Effector memory CD8-positive, alpha-beta T cell (primary cell): ENCODE results near the gene SLAMF6.
A peak's percentile ranks its signal among the peaks of the same experiment; 100 is the strongest.
"Not testable (repeated sequence)": the region's sequence is repeated elsewhere in the genome, so short reads cannot be mapped to it uniquely, and the experiment has no call there.

Source experiments
- ATAC-seq: fragments of 150-1000 bp; cut with Tn5 transposase; replicated peaks from 2 replicates; pipeline ENCODE4 v1.10.0; 2021; ENCODE audit warnings: mild to moderate bottlenecking, moderate library complexity
- DNase-seq, 3 experiments: peaks; one replicate each; pipeline ENCODE4 v3.0.0; 2021
- H3K27ac Mint-ChIP-seq, 2 donors: one replicate each; pipeline ENCODE4 v1.8.0; 2022; ENCODE audit warnings: mild to moderate bottlenecking in 2 of 2, mixed read lengths in 2 of 2, moderate library complexity in 2 of 2
- H3K27me3 Mint-ChIP-seq, 2 donors: one replicate each; pipeline ENCODE4 v1.8.0; 2022; ENCODE audit warnings: mixed read lengths in 2 of 2
- H3K36me3 Mint-ChIP-seq: one replicate; pipeline ENCODE4 v1.8.0; 2022; ENCODE audit warnings: mild to moderate bottlenecking, moderate library complexity, mixed read lengths; ENCODE audit not compliant: insufficient read depth
- H3K4me1 Mint-ChIP-seq, 2 donors: one replicate each; pipeline ENCODE4 v1.8.0; 2022; ENCODE audit warnings: low read depth in 2 of 2, mixed read lengths in 2 of 2
- H3K4me3 Mint-ChIP-seq, 2 donors: one replicate each; pipeline ENCODE4 v1.8.0; 2022; ENCODE audit warnings: mild to moderate bottlenecking in 2 of 2, mixed read lengths in 2 of 2, moderate library complexity in 2 of 2
- H3K9me3 Mint-ChIP-seq, 2 donors: one replicate each; pipeline ENCODE4 v1.8.0; 2022; ENCODE audit warnings: mixed read lengths in 2 of 2

SLAMF6 gene

GRCh38 chr1:160539684-160539989, 16.6 kb upstream of the SLAMF6 start:
- H3K4me3 Mint-ChIP-seq, result peak overlapping the region; percentile 50 to 72
- no peaks in the 10 kb centered on the region for H3K27me3 Mint-ChIP-seq
- H3K9me3 Mint-ChIP-seq, result peaks cover 0 to 3% of the 10 kb centered on the region in 2 donors
- DNase-seq (no peak), ATAC-seq (no peak)
- H3K27ac Mint-ChIP-seq, result peak overlapping the region; percentile 89 to 95
- H3K36me3 Mint-ChIP-seq, result no peaks in the 10 kb centered on the region
- H3K4me1 Mint-ChIP-seq, result peaks cover 38 to 47% of the 10 kb centered on the region in 2 donors

DNA sequence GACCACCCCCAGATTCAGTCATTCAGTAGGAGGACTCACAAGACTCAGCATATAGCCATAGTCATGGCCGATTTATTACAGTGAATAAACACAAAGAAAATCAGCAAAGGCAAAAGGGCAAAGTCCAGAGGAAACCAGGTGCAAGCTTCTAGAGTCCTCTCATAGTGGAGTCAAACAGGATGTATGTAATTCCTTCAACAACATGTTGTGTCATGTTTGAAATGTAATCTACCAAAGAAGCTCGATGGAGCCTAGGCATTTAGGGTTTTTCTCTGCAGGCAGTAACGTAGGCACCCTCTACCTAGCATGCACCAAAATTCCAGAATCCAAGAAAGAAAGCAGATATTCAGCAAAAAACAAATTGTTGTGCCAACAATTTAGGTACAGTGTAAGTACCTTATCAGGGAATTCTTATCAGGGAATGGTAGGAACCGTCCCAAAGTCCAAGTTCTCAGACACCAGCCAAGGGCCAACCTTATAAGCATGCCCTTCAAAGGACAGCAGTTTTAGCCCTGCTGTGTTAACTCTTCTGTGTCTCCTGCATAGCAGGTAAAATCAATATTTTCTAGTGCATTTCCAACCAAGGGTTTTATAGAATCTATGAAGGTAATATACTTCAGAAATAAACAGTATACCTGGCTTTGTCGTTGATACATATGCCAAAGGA, 16.1 kb upstream of the SLAMF6 start:
- Mint-ChIP-seq H3K27ac (peak overlapping the region; percentile 89 to 95), H3K36me3 (no peaks in the 10 kb centered on the region), H3K4me3 (peak overlapping the region; percentile 50 to 72), H3K27me3 (no peaks in the 10 kb centered on the region), H3K4me1 (peaks cover 38 to 45% of the 10 kb centered on the region in 2 donors), H3K9me3 (peaks cover 0 to 3% of the 10 kb centered on the region in 2 donors)
- ATAC-seq (no peak), DNase-seq (no peak)

DNA sequence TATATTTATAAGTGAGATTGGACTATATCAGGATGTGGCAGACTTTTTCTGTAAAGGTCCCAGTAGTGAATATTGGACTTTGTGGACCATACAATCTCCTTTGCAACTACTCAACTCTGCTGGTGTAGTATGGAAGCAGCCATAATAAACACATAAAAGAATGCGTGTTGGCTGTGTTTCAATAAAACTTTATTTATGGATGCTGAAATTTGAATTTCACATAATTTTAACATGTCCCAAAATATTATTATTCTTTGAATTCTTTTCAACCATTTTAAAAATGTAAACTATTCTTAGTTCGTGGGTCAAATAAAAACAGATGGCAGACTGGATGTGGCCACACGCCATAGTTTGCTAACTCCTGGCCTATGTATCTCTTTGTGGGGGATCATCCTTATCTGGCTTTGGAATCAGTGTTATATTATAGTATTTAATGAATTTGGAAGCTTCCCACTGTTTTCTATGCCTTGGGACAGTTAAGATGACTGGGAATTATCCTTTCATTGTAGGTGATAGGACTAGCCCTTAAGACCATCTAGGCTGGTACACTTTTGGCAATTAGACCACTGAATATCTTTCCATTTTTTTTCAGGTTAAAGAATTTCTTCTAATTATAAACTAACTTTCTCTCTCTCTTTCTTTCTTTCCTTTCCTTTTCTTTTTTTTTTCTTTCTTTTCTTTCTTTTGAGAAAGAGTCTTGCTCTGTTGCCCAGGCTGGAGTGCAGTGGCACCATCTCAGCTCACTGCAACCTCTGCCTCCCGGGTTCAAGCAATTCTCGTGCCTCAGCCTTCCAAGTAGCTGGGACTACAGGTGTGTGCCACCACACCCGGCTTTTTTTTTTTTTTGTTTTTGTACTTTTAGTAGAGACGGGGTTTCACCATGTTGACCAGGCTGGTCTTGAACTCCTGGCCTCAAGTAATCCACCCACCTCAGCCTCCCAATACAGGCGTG, 14.9 kb upstream of the SLAMF6 start:
- Mint-ChIP-seq H3K4me1 (peaks cover 38 to 45% of the 10 kb centered on the region in 2 donors), H3K27me3 (no peaks in the 10 kb centered on the region), H3K36me3 (no peaks in the 10 kb centered on the region), H3K9me3 (peaks cover 0 to 3% of the 10 kb centered on the region in 2 donors), H3K27ac (peak overlapping the region; percentile 16 to 89), H3K4me3 (no peak overlapping the region)
- ATAC-seq (no peak), DNase-seq (no peak)

- H3K27me3 Mint-ChIP-seq, result no peaks in the 10 kb centered on the region
- peaks cover 0 to 3% of the 10 kb centered on the region in 2 donors for H3K9me3 Mint-ChIP-seq
- no peak overlapping the region for H3K27ac Mint-ChIP-seq
- no peak for ATAC-seq
- H3K4me1 Mint-ChIP-seq, result peaks cover 18 to 23% of the 10 kb centered on the region in 2 donors
- H3K4me3 Mint-ChIP-seq, result no peak overlapping the region
- H3K36me3 Mint-ChIP-seq, result no peaks in the 10 kb centered on the region
- no peak for DNase-seq
Measured at GRCh38 chr1:160534823-160535605, 12.0 kb upstream of the SLAMF6 start.

DNA sequence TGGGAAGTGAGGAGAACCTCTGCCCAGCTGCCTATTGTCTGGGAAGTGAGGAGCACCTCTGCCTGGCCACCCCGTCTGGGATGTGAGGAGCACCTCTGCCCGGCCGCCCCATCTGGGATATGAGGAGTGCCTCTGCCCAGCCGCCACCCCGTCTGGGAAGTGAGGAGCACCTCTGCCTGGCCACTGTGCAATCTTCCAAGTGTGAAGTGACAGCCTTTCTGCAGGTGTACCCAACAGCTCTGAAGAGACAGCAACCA, 9.4 kb upstream of the SLAMF6 start:
- H3K27ac Mint-ChIP-seq, H3K27me3 Mint-ChIP-seq, H3K9me3 Mint-ChIP-seq, H3K4me3 Mint-ChIP-seq, H3K36me3 Mint-ChIP-seq, DNase-seq, ATAC-seq: not testable (repeated sequence)
- peaks cover 22% of the 10 kb centered on the region in 2 donors for H3K4me1 Mint-ChIP-seq

DNA sequence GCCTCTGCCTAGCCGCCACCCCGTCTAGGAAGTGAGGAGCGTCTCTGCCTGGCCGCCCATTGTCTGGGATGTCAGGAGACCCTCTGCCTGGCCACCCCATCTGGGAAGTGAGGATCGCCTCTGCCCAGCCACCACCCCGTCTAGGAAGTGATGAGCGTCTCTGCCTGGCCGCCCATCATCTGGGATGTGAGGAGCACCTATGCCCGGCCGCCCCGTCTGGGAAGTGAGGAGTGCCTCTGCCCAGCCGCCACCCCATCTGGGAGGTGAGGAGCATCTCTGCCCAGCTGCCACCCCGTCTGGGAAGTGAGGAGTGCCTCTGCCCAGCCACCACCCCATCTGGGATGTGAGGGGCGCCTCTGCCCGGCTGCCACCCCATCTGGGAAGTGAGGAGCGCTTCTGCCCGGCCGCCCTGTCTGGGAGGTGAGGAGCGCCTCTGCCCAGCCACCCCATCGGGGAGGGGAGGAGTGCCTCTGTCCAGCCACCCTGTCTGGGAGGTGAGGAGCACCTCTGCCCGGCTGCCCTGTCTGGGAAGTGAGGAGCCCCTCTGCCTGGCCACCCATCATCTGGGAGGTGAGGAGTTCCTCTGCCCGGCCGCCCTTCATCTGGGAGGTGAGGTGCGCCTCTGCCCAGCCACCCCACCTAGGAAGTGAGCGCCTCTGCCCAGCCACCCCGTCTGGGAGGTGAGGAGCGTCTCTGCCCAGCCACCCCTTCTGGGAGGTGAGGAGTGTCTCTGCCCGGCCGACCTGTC, 8.9 kb upstream of the SLAMF6 start:
- not testable (repeated sequence) for H3K27ac Mint-ChIP-seq, H3K9me3 Mint-ChIP-seq, H3K27me3 Mint-ChIP-seq, ATAC-seq, DNase-seq, H3K4me3 Mint-ChIP-seq, H3K36me3 Mint-ChIP-seq
- peaks cover 25 to 27% of the 10 kb centered on the region in 2 donors for H3K4me1 Mint-ChIP-seq

- ATAC-seq, H3K27ac Mint-ChIP-seq, H3K27me3 Mint-ChIP-seq, DNase-seq, H3K9me3 Mint-ChIP-seq, H3K36me3 Mint-ChIP-seq: not testable (repeated sequence)
- Mint-ChIP-seq H3K4me1 (peaks cover 28 to 47% of the 10 kb centered on the region in 2 donors), H3K4me3 (peak overlapping the region in 1 of 2 donors; percentile 51)
Measured at GRCh38 chr1:160529401-160529952, 6.4 kb upstream of the SLAMF6 start.

DNA sequence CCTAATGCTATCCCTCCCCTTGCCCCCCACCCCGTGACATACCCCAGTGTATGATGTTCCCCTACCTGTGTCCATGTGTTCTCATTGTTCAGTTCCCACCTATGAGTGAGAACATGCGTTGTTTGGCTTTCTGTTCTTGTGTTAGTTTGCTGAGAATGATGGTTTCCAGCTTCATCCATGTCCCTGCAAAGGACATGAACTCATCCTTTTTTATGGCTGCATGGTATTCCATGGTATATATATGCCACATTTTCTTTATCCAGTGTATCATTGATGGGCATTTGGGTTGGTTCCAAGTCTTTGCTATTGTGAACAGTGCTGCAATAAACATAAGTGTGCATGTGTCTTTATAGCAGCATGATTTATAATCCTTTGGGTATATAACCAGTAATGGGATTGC, 734 bp upstream of the SLAMF6 start:
- H3K9me3 Mint-ChIP-seq, ATAC-seq, H3K36me3 Mint-ChIP-seq, DNase-seq, H3K27me3 Mint-ChIP-seq: not testable (repeated sequence)
- H3K4me1 Mint-ChIP-seq, result peaks cover 39 to 80% of the 10 kb centered on the region in 2 donors
- H3K27ac Mint-ChIP-seq, result peak overlapping the region; percentile 49 to 93
- peak overlapping the region in 1 of 2 donors; percentile 50 for H3K4me3 Mint-ChIP-seq

DNA sequence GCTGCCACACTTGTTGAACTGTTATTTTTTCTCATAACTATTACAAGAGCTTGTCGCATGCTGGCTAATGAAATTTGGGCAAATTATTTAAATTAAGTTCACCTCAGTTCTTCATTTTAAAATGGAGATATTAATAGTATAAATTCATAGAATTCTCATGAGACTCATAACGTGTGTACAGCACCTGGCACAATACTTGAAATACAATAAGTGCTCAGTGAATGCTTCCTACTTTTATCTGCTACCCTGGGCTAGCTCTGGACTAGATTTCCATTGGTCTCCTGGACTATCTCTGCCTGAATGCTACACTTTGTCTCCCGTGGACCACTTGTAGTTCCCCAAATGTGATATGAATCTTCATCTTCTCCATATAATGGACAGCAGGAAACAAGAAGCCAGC, 919 bp downstream of the SLAMF6 start:
- ATAC-seq (no peak), DNase-seq (no peak)
- Mint-ChIP-seq H3K36me3 (peaks cover 15% of the 10 kb centered on the region), H3K9me3 (peaks cover 5 to 6% of the 10 kb centered on the region in 2 donors), H3K4me3 (peak overlapping the region; percentile 87 to 91), H3K27ac (peak overlapping the region; percentile 41 to 91), H3K27me3 (no peaks in the 10 kb centered on the region), H3K4me1 (peaks cover 39 to 81% of the 10 kb centered on the region in 2 donors)

DNA sequence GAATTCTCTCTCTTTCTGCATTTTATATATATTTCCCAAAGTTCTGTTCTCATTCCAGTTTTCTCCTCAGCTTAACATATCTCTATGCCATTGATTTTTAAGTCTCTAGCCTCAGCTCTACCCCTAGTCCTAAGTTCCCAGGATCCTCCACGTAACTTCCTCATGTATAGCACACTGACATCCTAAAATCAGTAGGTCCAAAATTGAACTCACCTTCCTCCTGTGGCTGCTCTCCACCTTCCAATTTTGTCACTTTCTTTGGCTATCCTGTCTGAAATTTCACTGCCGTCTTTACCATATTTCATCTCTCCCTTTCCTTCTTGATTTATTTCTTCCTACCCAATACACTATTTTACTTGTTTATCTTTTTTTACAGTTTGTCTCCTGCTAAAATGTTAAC, 1.5 kb downstream of the SLAMF6 start:
- H3K9me3 Mint-ChIP-seq, result peaks cover under 1% of the 10 kb centered on the region in 2 donors
- H3K36me3 Mint-ChIP-seq, result peaks cover 15% of the 10 kb centered on the region
- ATAC-seq, result no peak
- H3K27ac Mint-ChIP-seq, result peak overlapping the region; percentile 41 to 91
- peak overlapping the region; percentile 87 to 91 for H3K4me3 Mint-ChIP-seq
- H3K27me3 Mint-ChIP-seq, result no peaks in the 10 kb centered on the region
- DNase-seq, result no peak
- peaks cover 43 to 81% of the 10 kb centered on the region in 2 donors for H3K4me1 Mint-ChIP-seq

GRCh38 chr1:160520999-160521398, 2.1 kb downstream of the SLAMF6 start:
- no peak for DNase-seq
- H3K4me1 Mint-ChIP-seq, result peaks cover 48 to 84% of the 10 kb centered on the region in 2 donors
- H3K36me3 Mint-ChIP-seq, result peaks cover 15% of the 10 kb centered on the region

DNA sequence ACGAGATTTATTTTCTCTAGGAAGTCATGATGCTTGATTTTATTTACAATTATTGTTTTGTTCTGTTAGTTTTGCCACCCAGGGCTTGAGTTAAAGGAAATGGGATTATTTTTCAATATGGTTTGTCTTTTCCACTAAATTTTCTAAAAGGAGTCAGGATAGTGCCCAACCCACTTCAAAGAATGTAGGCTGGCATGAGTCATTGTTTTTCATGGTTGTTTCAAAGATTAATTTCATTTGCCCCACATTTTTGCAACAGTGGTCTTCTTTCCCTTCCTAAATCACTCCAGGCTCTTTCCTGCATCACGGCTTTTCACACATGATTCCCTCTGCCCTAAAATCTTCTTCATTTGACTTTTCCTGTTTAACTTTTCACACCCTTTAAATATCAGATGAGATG, 2.5 kb downstream of the SLAMF6 start:
- Mint-ChIP-seq H3K4me3 (peak overlapping the region; percentile 87 to 91), H3K27me3 (no peaks in the 10 kb centered on the region), H3K4me1 (peaks cover 52 to 87% of the 10 kb centered on the region in 2 donors), H3K27ac (peak overlapping the region; percentile 41 to 91), H3K36me3 (peaks cover 15% of the 10 kb centered on the region), H3K9me3 (no peaks in the 10 kb centered on the region)
- ATAC-seq, result no peak
- DNase-seq, result no peak

More at GRCh38 chr1:160520999-160521398, 2.1 kb downstream of the SLAMF6 start:
- H3K9me3 Mint-ChIP-seq, result no peaks in the 10 kb centered on the region
- H3K27me3 Mint-ChIP-seq, result no peaks in the 10 kb centered on the region
- ATAC-seq, result no peak
- peak overlapping the region; percentile 87 to 91 for H3K4me3 Mint-ChIP-seq
- H3K27ac Mint-ChIP-seq, result peak overlapping the region; percentile 41 to 91
